Measurements from ENCODE around the gene TIMP4.
A peak's percentile ranks its signal among the peaks of the same experiment; 100 is the strongest.

The TIMP4 gene

GRCh38 chr3:12185172-12185710 is 26.5 kb upstream of the TIMP4 start:
- DNase-seq (ENCODE audit: low read depth), result no peak

- no peak for DNase-seq (ENCODE audit: low read depth)
These were observed 25.8 kb upstream of the TIMP4 start for GRCh38 chr3:12184541-12184940.

- no peak for DNase-seq (ENCODE audit: low read depth)
These were observed 24.2 kb upstream of the TIMP4 start for GRCh38 chr3:12182687-12183441.

- no peak for DNase-seq (ENCODE audit: low read depth)
These were observed 23.1 kb upstream of the TIMP4 start for GRCh38 chr3:12181806-12182205.

- no peak for DNase-seq (ENCODE audit: low read depth)
These were observed 22.6 kb upstream of the TIMP4 start for GRCh38 chr3:12181301-12181700.

- no peak for DNase-seq (ENCODE audit: low read depth)
These were observed 21.9 kb upstream of the TIMP4 start for GRCh38 chr3:12180631-12181030.

- DNase-seq (ENCODE audit: low read depth), result no peak
These were observed 21.5 kb upstream of the TIMP4 start for GRCh38 chr3:12180218-12180617.

GRCh38 chr3:12179441-12179840 is 20.7 kb upstream of the TIMP4 start:
- no peak for DNase-seq (ENCODE audit: low read depth)

GRCh38 chr3:12178091-12178820 is 19.5 kb upstream of the TIMP4 start:
- no peak for DNase-seq (ENCODE audit: low read depth)

- DNase-seq (ENCODE audit: low read depth), result no peak
These were observed 18.4 kb upstream of the TIMP4 start for GRCh38 chr3:12177126-12177525.

- no peak for DNase-seq (ENCODE audit: low read depth)
These were observed 17.2 kb upstream of the TIMP4 start for GRCh38 chr3:12175844-12176453.

- no peak for DNase-seq (ENCODE audit: low read depth)
These were observed 16.5 kb upstream of the TIMP4 start for GRCh38 chr3:12175137-12175593.

- no peak for DNase-seq (ENCODE audit: low read depth)
These were observed 11.5 kb upstream of the TIMP4 start for GRCh38 chr3:12170207-12170606.

GRCh38 chr3:12165909-12166308 is 7.2 kb upstream of the TIMP4 start:
- no peak for DNase-seq (ENCODE audit: low read depth)

GRCh38 chr3:12159227-12159601 is 502 bp upstream of the TIMP4 start:
- no peak for DNase-seq (ENCODE audit: low read depth)

GRCh38 chr3:12157026-12157425 is 1.7 kb downstream of the TIMP4 start:
- no peak for DNase-seq (ENCODE audit: low read depth)

GRCh38 chr3:12155828-12156227 is 2.9 kb downstream of the TIMP4 start:
- DNase-seq (ENCODE audit: low read depth), result peak; percentile 78

- DNase-seq (ENCODE audit: low read depth), result no peak
These were observed 3.4 kb downstream of the TIMP4 start for GRCh38 chr3:12155264-12155663.

- DNase-seq (ENCODE audit: low read depth), result no peak
These were observed 4.6 kb downstream of the TIMP4 start for GRCh38 chr3:12154151-12154550.

- DNase-seq (ENCODE audit: low read depth), result no peak
These were observed 8.6 kb downstream of the TIMP4 start for GRCh38 chr3:12150112-12150511.

- no peak for DNase-seq (ENCODE audit: low read depth)
These were observed 9.7 kb downstream of the TIMP4 start for GRCh38 chr3:12149029-12149428.

GRCh38 chr3:12148183-12148940 is 10.3 kb downstream of the TIMP4 start:
- DNase-seq (ENCODE audit: low read depth), result no peak

Data from non-pigmented ciliary epithelial cell (primary cell).